Activated B cell treated with CpG ODN at 0.5 μM for 24 hours (primary cell): ENCODE results near the gene DENND4A. TPM values are rescaled to one million over a fixed set of nuclear protein-coding genes. Genes with fewer than 3 reads are reported as not detected.

Experiments used
- ATAC-seq: fragments of 200-7000 bp; cut with Tn5 transposase; one replicate; pipeline ENCODE4 v1.10.0; 2021; ENCODE audit warnings: low read depth, mild to moderate bottlenecking, moderate library complexity
- CTCF ChIA-PET: fragments of 350-600 bp; sonication (Branson Sonifier 250); formaldehyde crosslinking; loops from one replicate; lab custom pipeline; 2021; ENCODE audit warnings: antibody characterized with exemption; lab: Charles Lee
- POLR2A ChIA-PET: fragments of 350-600 bp; sonication (Branson Sonifier 250); formaldehyde crosslinking; loops from one replicate; lab custom pipeline; 2021; ENCODE audit warnings: antibody characterized with exemption; lab: Charles Lee
- DNase-seq: peaks from one replicate; pipeline ENCODE4 v3.0.0; 2022
- H3K27ac Mint-ChIP-seq: one replicate; pipeline ENCODE4 v1.8.0; 2020; ENCODE audit warnings: mixed read lengths
- H3K27me3 Mint-ChIP-seq: one replicate; pipeline ENCODE4 v1.8.0; 2021; ENCODE audit warnings: mixed read lengths
- H3K36me3 Mint-ChIP-seq: one replicate; pipeline ENCODE4 v1.8.0; 2021; ENCODE audit warnings: low read depth, mixed read lengths
- H3K4me1 Mint-ChIP-seq: one replicate; pipeline ENCODE4 v1.8.0; 2021; ENCODE audit warnings: mixed read lengths
- H3K4me3 Mint-ChIP-seq: one replicate; pipeline ENCODE4 v1.8.0; 2020; ENCODE audit warnings: mild to moderate bottlenecking, mixed read lengths
- H3K9me3 Mint-ChIP-seq: one replicate; pipeline ENCODE4 v1.8.0; 2020; ENCODE audit warnings: mixed read lengths
- CTCF ChIP-seq: fragments of 200-600 bp; IDR thresholded peaks from one replicate; pipeline ENCODE4 v1.8.0; 2022; ENCODE audit warnings: antibody characterized with exemption, mild to moderate bottlenecking
- intact Hi-C: fragments of 100-400 bp; cut with micrococcal nuclease; formaldehyde crosslinking; loops from one replicate; pipeline ENCODE4 v1.15.1; 2024
- total RNA-seq: library from RNA; stranded (reverse); gene quantifications from 2 replicates; pipeline ENCODE4 v1.2.3, GENCODE V29; 2022

DENND4A gene
- total RNA-seq, 1 donor from 2014 or later = 166 TPM

- H3K4me3 Mint-ChIP-seq = no peak overlapping the region
- intact Hi-C loops = loop anchor here (10.0 kb wide), 2 partner anchors 48 to 462 kb away; no protein-coding TSS in a partner anchor
- no peaks in the 10 kb centered on the region for H3K4me1 Mint-ChIP-seq
- ChIA-PET POLR2A (no interaction called here), CTCF (no interaction called here)
- ATAC-seq (no peak), DNase-seq (no peak)
- no peaks in the 10 kb centered on the region for H3K27me3 Mint-ChIP-seq
- no peaks in the 10 kb centered on the region for H3K9me3 Mint-ChIP-seq
- H3K27ac Mint-ChIP-seq = no peak overlapping the region
- TF ChIP-seq CTCF = no peak
- H3K36me3 Mint-ChIP-seq = peaks cover 73% of the 10 kb centered on the region
Measured at GRCh38 chr15:65732698-65733097, 59.4 kb downstream of the DENND4A start.

GRCh38 chr15:65731926-65732325 lies 60.2 kb downstream of the DENND4A start:
- ChIA-PET POLR2A (no interaction called here), CTCF (no interaction called here)
- no peaks in the 10 kb centered on the region for H3K27me3 Mint-ChIP-seq
- H3K4me3 Mint-ChIP-seq = no peak overlapping the region
- no peaks in the 10 kb centered on the region for H3K9me3 Mint-ChIP-seq
- no peaks in the 10 kb centered on the region for H3K4me1 Mint-ChIP-seq
- DNase-seq (no peak), ATAC-seq (no peak)
- intact Hi-C loops = loop anchor here (10.0 kb wide), 2 partner anchors 47 to 463 kb away; no protein-coding TSS in a partner anchor
- peaks cover 71% of the 10 kb centered on the region for H3K36me3 Mint-ChIP-seq
- no peak overlapping the region for H3K27ac Mint-ChIP-seq
- no peak for TF ChIP-seq CTCF

GRCh38 chr15:65730549-65731172 lies 61.4 kb downstream of the DENND4A start:
- no peaks in the 10 kb centered on the region for H3K4me1 Mint-ChIP-seq
- no peak overlapping the region for H3K4me3 Mint-ChIP-seq
- DNase-seq = no peak
- H3K9me3 Mint-ChIP-seq = no peaks in the 10 kb centered on the region
- intact Hi-C loops = loop anchor here (10.0 kb wide), 2 partner anchors 46 to 464 kb away; no protein-coding TSS in a partner anchor
- no peak overlapping the region for H3K27ac Mint-ChIP-seq
- peaks cover 67% of the 10 kb centered on the region for H3K36me3 Mint-ChIP-seq
- CTCF ChIA-PET = interaction anchor here (1.1 kb wide), 1 partner anchor 138 kb away, joined by 5 read pairs; the partner anchor contains the start of gene RAB11A
- TF ChIP-seq CTCF = no peak
- no peak for ATAC-seq
- POLR2A ChIA-PET = no interaction called here
- H3K27me3 Mint-ChIP-seq = no peaks in the 10 kb centered on the region

- H3K4me3 Mint-ChIP-seq = no peak overlapping the region
- TF ChIP-seq CTCF = no peak
- no peaks in the 10 kb centered on the region for H3K27me3 Mint-ChIP-seq
- intact Hi-C loops = loop anchor here (10.0 kb wide), 1 partner anchor 260 kb away; no protein-coding TSS in a partner anchor
- POLR2A ChIA-PET = interaction anchor here (0.7 to 0.8 kb wide), 2 partner anchors 78 to 164 kb away, joined by 3 to 6 read pairs; no protein-coding TSS in a partner anchor
- no peaks in the 10 kb centered on the region for H3K9me3 Mint-ChIP-seq
- CTCF ChIA-PET = no interaction called here
- DNase-seq = no peak
- ATAC-seq = no peak
- H3K4me1 Mint-ChIP-seq = no peaks in the 10 kb centered on the region
- H3K36me3 Mint-ChIP-seq = peaks cover 68% of the 10 kb centered on the region
- no peak overlapping the region for H3K27ac Mint-ChIP-seq
Measured at GRCh38 chr15:65724464-65725215, 67.5 kb downstream of the DENND4A start.

GRCh38 chr15:65723876-65724275 lies 68.2 kb downstream of the DENND4A start:
- Mint-ChIP-seq H3K27me3 (no peaks in the 10 kb centered on the region), H3K4me1 (no peaks in the 10 kb centered on the region), H3K27ac (no peak overlapping the region), H3K9me3 (no peaks in the 10 kb centered on the region), H3K36me3 (peaks cover 69% of the 10 kb centered on the region), H3K4me3 (no peak overlapping the region)
- no peak for DNase-seq
- CTCF ChIA-PET = no interaction called here
- POLR2A ChIA-PET = interaction anchor here (0.7 kb wide), 1 partner anchor 164 kb away, joined by 6 read pairs; no protein-coding TSS in a partner anchor
- no peak for ATAC-seq
- no peak for TF ChIP-seq CTCF
- intact Hi-C loops = loop anchor here (10.0 kb wide), 1 partner anchor 261 kb away; no protein-coding TSS in a partner anchor
